GM12878 (cell line): ENCODE measurements around the gene NXNL1. TPM values are rescaled to one million over a fixed set of nuclear protein-coding genes. Genes with fewer than 3 reads are reported as not detected.

Experiments
- ATAC-seq: fragments of 200-7000 bp; cut with Tn5 transposase; 3 replicates; pipeline ENCODE4 v1.9.1; 2020; ENCODE audit warnings: mild to moderate bottlenecking, moderate library complexity
- BruUV-seq: library from RNA; stranded (reverse); fragments of 400-500 nt; replicated peaks from 2 replicates; lab custom pipeline; 2021; lab: Mats Ljungman, UMichigan
- CTCF ChIA-PET: fragments of 300-600 bp; sonication (Branson Sonifier 250); formaldehyde crosslinking; extraction: SDS; loops from one replicate; lab custom pipeline; 2021; ENCODE audit warnings: inconsistent platforms; lab: Yijun Ruan, JAX
- POLR2A ChIA-PET: fragments of 350-600 bp; formaldehyde crosslinking; extraction: SDS; loops from one replicate; lab custom pipeline; 2021; ENCODE audit warnings: inconsistent platforms; lab: Charles Lee
- RAD21 ChIA-PET: fragments of 300-600 bp; sonication (Branson Sonifier 250); formaldehyde crosslinking; loops from one replicate; lab custom pipeline; 2023; ENCODE audit warnings: antibody characterized with exemption; ENCODE audit not compliant: unreplicated experiment; lab: Charles Lee
- SMC1A ChIA-PET: fragments of 300-600 bp; sonication (Branson Sonifier 250); formaldehyde crosslinking; loops from one replicate; lab custom pipeline; 2023; ENCODE audit not compliant: unreplicated experiment, uncharacterized antibody; lab: Charles Lee
- DNase-seq: peaks from one replicate; pipeline ENCODE4 v3.0.0-alpha.2; 2011; ENCODE audit warnings: low read depth, low spot score
- FAIRE-seq: peaks from 3 replicates; lab custom pipeline; 2011; peaks lifted over from hg19 to GRCh38; lab: Jason Lieb, UNC
- H2AFZ ChIP-seq: 2 replicates; pipeline ENCODE4 v1.6.0; 2011; ENCODE audit warnings: low read depth, low read length, control low read depth; ENCODE audit not compliant: control insufficient read depth
- H3K27ac ChIP-seq: 2 replicates; pipeline ENCODE4 v1.5.1; 2011; ENCODE audit warnings: control low read depth; ENCODE audit not compliant: control insufficient read depth, insufficient read depth
- H3K27me3 ChIP-seq, 2 experiments: replicated peaks in 1 of 2; 2 replicates each; pipeline versions ENCODE4 v1.6.0 to v1.6.1; 2011; ENCODE audit warnings: low read length in 1 of 2; ENCODE audit not compliant: control insufficient read depth in 2 of 2, insufficient read depth in 2 of 2
- H3K36me3 ChIP-seq, 2 experiments: 2 replicates each; pipeline ENCODE4 v1.5.1; 2011; ENCODE audit warnings: low read length in 1 of 2; ENCODE audit not compliant: control insufficient read depth in 2 of 2, insufficient read depth in 2 of 2
- H3K4me1 ChIP-seq: 2 replicates; pipeline ENCODE4 v1.6.1; 2011; ENCODE audit warnings: mild to moderate bottlenecking, low read length, moderate library complexity, mixed read lengths; ENCODE audit not compliant: control insufficient read depth, insufficient read depth
- H3K4me2 ChIP-seq: 2 replicates; pipeline ENCODE4 v1.6.0; 2011; ENCODE audit warnings: control low read depth; ENCODE audit not compliant: control insufficient read depth, insufficient read depth
- H3K4me3 ChIP-seq: fragments of 200-600 bp; sonication (generic); 2 replicates; pipeline ENCODE4 v1.5.1; 2016
- H3K79me2 ChIP-seq: 2 replicates; pipeline ENCODE4 v1.6.0; 2011; ENCODE audit warnings: low read length; ENCODE audit not compliant: control insufficient read depth, insufficient read depth
- H3K9ac ChIP-seq: 2 replicates; pipeline ENCODE4 v1.8.0; 2011; ENCODE audit warnings: low read length, control low read depth, mixed read lengths; ENCODE audit not compliant: control insufficient read depth, insufficient read depth
- H3K9me3 ChIP-seq: replicated peaks from 3 replicates; pipeline ENCODE4 v1.5.1; 2011; ENCODE audit warnings: mild to moderate bottlenecking, low read length; ENCODE audit not compliant: control insufficient read depth, insufficient read depth
- H4K20me1 ChIP-seq: 2 replicates; pipeline ENCODE4 v1.6.0; 2011; ENCODE audit not compliant: control insufficient read depth, insufficient read depth
- CEBPZ ChIP-seq: fragments of 150-350 bp; IDR thresholded peaks from 2 replicates; pipeline ENCODE4 v1.6.1; 2016; ENCODE audit warnings: low read depth, low read length
- CHD4 ChIP-seq: fragments of 200-600 bp; sonication (generic); IDR thresholded peaks from 2 replicates; pipeline ENCODE4 v1.6.1; 2016; ENCODE audit warnings: mild to moderate bottlenecking
- FOXM1 ChIP-seq: IDR thresholded peaks from 2 replicates; pipeline ENCODE4 v1.6.1; 2012; ENCODE audit warnings: low read depth, mild to moderate bottlenecking, inconsistent platforms, low read length, moderate library complexity
- HDAC6 ChIP-seq: fragments of 200-600 bp; sonication (generic); IDR thresholded peaks from one replicate; pipeline ENCODE4 v1.8.0; 2017; ENCODE audit warnings: antibody characterized with exemption; ENCODE audit not compliant: unreplicated experiment
- MLLT1 ChIP-seq: fragments of 450-650 bp; IDR thresholded peaks from 2 replicates; pipeline ENCODE4 v1.6.1; 2016; ENCODE audit warnings: mild to moderate bottlenecking
- NFIC ChIP-seq: IDR thresholded peaks from 2 replicates; pipeline ENCODE4 v1.6.1; 2012; ENCODE audit warnings: low read depth, mild to moderate bottlenecking, inconsistent platforms, low read length, moderate library complexity
- NFXL1 ChIP-seq: fragments of 450-650 bp; IDR thresholded peaks from 2 replicates; pipeline ENCODE4 v1.6.1; 2017; ENCODE audit warnings: antibody characterized with exemption, mild to moderate bottlenecking, borderline replicate concordance
- POLR2A ChIP-seq: IDR thresholded peaks from 2 replicates; pipeline ENCODE4 v1.6.1; 2011; ENCODE audit warnings: low read depth, mild to moderate bottlenecking, low read length
- POLR2AphosphoS5 ChIP-seq: IDR thresholded peaks from 2 replicates; pipeline ENCODE4 v1.6.1; 2011; ENCODE audit warnings: mild to moderate bottlenecking, low read length, inconsistent platforms
- PRDM15 ChIP-seq: fragments of 450-650 bp; formaldehyde crosslinking; IDR thresholded peaks from 2 replicates; pipeline ENCODE4 v1.4.0; 2020; ENCODE audit warnings: mild to moderate bottlenecking, moderate library complexity
- RAD51 ChIP-seq: fragments of 450-650 bp; IDR thresholded peaks from 2 replicates; pipeline ENCODE4 v1.6.1; 2016; ENCODE audit warnings: moderate library complexity, mild to moderate bottlenecking, inconsistent platforms
- ZNF217 ChIP-seq: fragments of 450-650 bp; IDR thresholded peaks from 2 replicates; pipeline ENCODE4 v1.6.1; 2017; ENCODE audit warnings: antibody characterized with exemption, mild to moderate bottlenecking
- ZNF24 ChIP-seq: fragments of 450-650 bp; IDR thresholded peaks from 2 replicates; pipeline ENCODE4 v1.6.1; 2017; ENCODE audit warnings: antibody characterized with exemption, mild to moderate bottlenecking
- ZZZ3 ChIP-seq: IDR thresholded peaks from 2 replicates; pipeline ENCODE4 v1.6.1; 2011; ENCODE audit warnings: low read depth; ENCODE audit not compliant: control insufficient read depth, insufficient read length
- WGBS: methylation state at CpG from one replicate; pipeline ENCODE4 v1.1.6; 2016; ENCODE audit warnings: low lambda C conversion rate; ENCODE audit not compliant: insufficient replicate concordance, insufficient coverage; ENCODE audit errors: missing lambda C conversion rate; 5-methylcytosine and 5-hydroxymethylcytosine counted together
- in situ Hi-C: fragments of 300-500 bp; cut with MboI; formaldehyde crosslinking; loops from 9 replicates; pipeline ENCODE4 v1.14.3; 2018; ENCODE audit warnings: mixed read lengths
- intact Hi-C: fragments of 100-400 bp; cut with micrococcal nuclease; formaldehyde crosslinking; loops from one replicate; pipeline ENCODE4 v1.14.2; 2022; ENCODE audit not compliant: unreplicated experiment
- polyA plus RNA-seq, 11 experiments: library from polyadenylated mRNA; depleted of rRNA in 4 of 11; unstranded in 6 of 11; stranded (reverse) in 5 of 11; fragments of >200 nt; fragmentation: Nextera tagmentation in 4 of 11; fragmentation: Illumina TruSeq in 1 of 11; extraction: Ambion mirVana in 4 of 11; extraction: Trizol in 1 of 11; gene quantifications; 1 replicate in 1 of 11; 2 replicates in 10 of 11; pipeline versions ENCODE4 v1.2.1 to v1.2.3, GENCODE V29; 2011 to 2016; ENCODE audit warnings: inconsistent platforms in 2 of 11, missing spikeins in 2 of 11, low read depth in 1 of 11
- total RNA-seq, 4 experiments: library from RNA; depleted of rRNA in 3 of 4; stranded (reverse); fragments of >200 nt in 3 of 4; fragmentation: Illumina TruSeq in 1 of 4; extraction: Trizol in 1 of 4; gene quantifications; 2 replicates each; pipeline versions ENCODE4 v1.2.1 to v1.2.3, GENCODE V29; 2013 to 2021

The NXNL1 gene
- total and polyA plus RNA-seq, 10 of the 15 experiments (the other 5 are each of a cell fraction or from before 2014, with no cell fraction given) = not detected

- TF ChIP-seq FOXM1 (no peak), CEBPZ (no peak), POLR2AphosphoS5 (no peak), NFIC (no peak), NFXL1 (no peak), HDAC6 (no peak), ZZZ3 (no peak), ZNF217 (no peak), ZNF24 (no peak)
- TF ChIP-seq, all 136 proteins: peak for 0
These were observed 48.9 kb downstream of the NXNL1 start (continued) for GRCh38 chr19:17411801-17412200.

GRCh38 chr19:17409990-17410389 lies 50.7 kb downstream of the NXNL1 start:
- H3K27me3 ChIP-seq = no peaks in the 10 kb centered on the region
- no peak overlapping the region for H3K4me3 ChIP-seq
- no peaks in the 10 kb centered on the region for H3K9me3 ChIP-seq
- in situ Hi-C loops = no loop called here
- H3K4me2 ChIP-seq = no peak overlapping the region
- DNase-seq (no peak), ATAC-seq (no peak), FAIRE-seq (no peak)
- RAD21 ChIA-PET = interaction anchor here (0.7 kb wide), 1 partner anchor 57 kb away, joined by 3 read pairs; no protein-coding TSS in a partner anchor
- H3K9ac ChIP-seq = no peak overlapping the region
- peaks cover 0 to 25% of the 10 kb centered on the region in 2 experiments; a peak in 3 of 4 replicates for H3K36me3 ChIP-seq
- BruUV-seq = no TSS peak
- no peak overlapping the region for H2AFZ ChIP-seq
- WGBS = 98% methylated on average over 9 of the region's 9 CpGs
- intact Hi-C loops = no loop called here
- peaks cover 49% of the 10 kb centered on the region for H3K79me2 ChIP-seq
- H3K4me1 ChIP-seq = no peaks in the 10 kb centered on the region
- CTCF ChIA-PET = interaction anchor here (1.1 to 3.3 kb wide), 2 partner anchors 9 to 55 kb away, joined by 4 to 12 read pairs; partner anchors contain the start of gene MVB12A
- no peaks in the 10 kb centered on the region; the same call in 1 of the 2 replicates for H4K20me1 ChIP-seq
- SMC1A ChIA-PET = no interaction called here
- POLR2A ChIA-PET = interaction anchor here (0.6 to 1.4 kb wide), 2 partner anchors 10 to 749 kb away, joined by 3 to 4 read pairs; partner anchors contain the start of gene MVB12A
- H3K27ac ChIP-seq = no peak overlapping the region
- TF ChIP-seq MLLT1 (no peak), POLR2A (no peak), CHD4 (no peak), PRDM15 (CRISPR knock-in tag) (no peak), RAD51 (no peak)
